ENCODE measurements around the gene MYO1D. TPM values are rescaled to one million over a fixed set of nuclear protein-coding genes. Genes with fewer than 3 reads are reported as not detected.

The MYO1D gene
- total RNA-seq, 1 experiment from 2014 or later = 1.3 TPM

DNA sequence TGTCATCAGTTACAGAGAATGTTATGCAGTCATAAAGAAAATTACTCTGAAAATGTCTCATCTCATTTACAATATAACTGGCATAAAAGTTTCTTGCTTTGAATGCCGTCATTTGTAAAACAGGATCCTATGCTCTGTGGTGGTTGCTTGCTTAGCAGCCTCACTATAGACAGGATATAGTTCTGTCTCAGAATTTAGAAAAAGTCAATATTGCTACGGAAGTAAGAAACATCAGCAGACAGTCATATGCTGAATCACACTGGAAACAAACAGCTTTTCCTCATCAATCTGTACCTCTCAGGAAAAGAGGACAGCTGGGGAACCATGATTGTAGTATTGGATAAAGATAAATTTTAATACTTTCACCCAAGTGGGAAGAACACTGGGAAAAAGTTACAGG is 105.5 kb downstream of the MYO1D start:
- POLR2A ChIA-PET = interaction anchor here (0.6 kb wide), 1 partner anchor 209 kb away, joined by 9 read pairs; no protein-coding TSS in a partner anchor
- intact Hi-C loops (cut with micrococcal nuclease; ENCODE audit: unreplicated experiment) (no loop called here), in situ Hi-C loops (cut with HindIII; ENCODE audit: low pct_unique_long_range_greater_than_20kb, low sequenced_read_pairs) (no loop called here)
- Histone ChIP-seq H3K9me3 (ENCODE audit: control insufficient read depth, insufficient read depth, low read depth, low read length) (no peaks in the 10 kb centered on the region), H3K4me3 (ENCODE audit: low read depth in 2 of 2, low read length in 2 of 2) (no peak overlapping the region), H3K27ac (ENCODE audit: low read length) (no peak overlapping the region), H3K4me1 (ENCODE audit: control insufficient read depth, insufficient read depth, low read length) (0 out of 2 replicates have a peak, but pooled peaks cover 3% of the 10 kb centered on the region), H3K27me3 (ENCODE audit: control insufficient read depth, insufficient read depth, low read length) (peaks cover 22% of the 10 kb centered on the region), H3K36me3 (ENCODE audit: control insufficient read depth, insufficient read depth, low read length) (no peaks in the 10 kb centered on the region)
- no peak for TF ChIP-seq TCF7L2 (IDR thresholded peaks at IDR 0.05; ENCODE audit: low read depth, low read length)
- TF ChIP-seq, protein P1, sequence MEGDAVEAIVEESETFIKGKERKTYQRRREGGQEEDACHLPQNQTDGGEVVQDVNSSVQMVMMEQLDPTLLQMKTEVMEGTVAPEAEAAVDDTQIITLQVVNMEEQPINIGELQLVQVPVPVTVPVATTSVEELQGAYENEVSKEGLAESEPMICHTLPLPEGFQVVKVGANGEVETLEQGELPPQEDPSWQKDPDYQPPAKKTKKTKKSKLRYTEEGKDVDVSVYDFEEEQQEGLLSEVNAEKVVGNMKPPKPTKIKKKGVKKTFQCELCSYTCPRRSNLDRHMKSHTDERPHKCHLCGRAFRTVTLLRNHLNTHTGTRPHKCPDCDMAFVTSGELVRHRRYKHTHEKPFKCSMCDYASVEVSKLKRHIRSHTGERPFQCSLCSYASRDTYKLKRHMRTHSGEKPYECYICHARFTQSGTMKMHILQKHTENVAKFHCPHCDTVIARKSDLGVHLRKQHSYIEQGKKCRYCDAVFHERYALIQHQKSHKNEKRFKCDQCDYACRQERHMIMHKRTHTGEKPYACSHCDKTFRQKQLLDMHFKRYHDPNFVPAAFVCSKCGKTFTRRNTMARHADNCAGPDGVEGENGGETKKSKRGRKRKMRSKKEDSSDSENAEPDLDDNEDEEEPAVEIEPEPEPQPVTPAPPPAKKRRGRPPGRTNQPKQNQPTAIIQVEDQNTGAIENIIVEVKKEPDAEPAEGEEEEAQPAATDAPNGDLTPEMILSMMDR (IDR thresholded peaks at IDR 0.05) = no peak
- CTCF ChIA-PET = interaction anchor here (0.6 kb wide), 1 partner anchor 1553 kb away, joined by 3 read pairs; no protein-coding TSS in a partner anchor
- peak; percentile 33 for DNase-seq (ENCODE audit: low read depth, low spot score)
- no TSS peak for BruUV-seq (replicated peaks)
- ATAC-seq = no peak

DNA sequence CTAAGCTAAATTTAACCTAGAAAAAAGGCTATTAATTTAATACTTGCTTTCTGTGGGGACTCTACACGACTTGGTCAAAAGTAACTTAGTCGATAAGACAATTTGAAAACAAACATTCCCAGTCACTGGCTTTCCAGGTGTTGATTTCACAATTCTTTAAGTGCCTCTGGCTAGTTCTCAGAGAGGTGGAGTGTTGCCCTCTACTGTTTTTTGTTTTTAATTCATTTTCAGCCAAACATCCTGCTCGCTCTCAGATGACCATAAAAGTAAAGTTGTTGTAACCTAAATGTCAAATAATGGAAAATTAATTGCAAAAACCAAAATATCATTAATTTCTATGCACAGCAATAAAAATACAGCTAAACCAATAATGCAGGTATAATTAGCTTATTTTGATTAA is 107.1 kb downstream of the MYO1D start:
- in situ Hi-C loops (cut with HindIII; ENCODE audit: low pct_unique_long_range_greater_than_20kb, low sequenced_read_pairs) (no loop called here), intact Hi-C loops (cut with micrococcal nuclease; ENCODE audit: unreplicated experiment) (no loop called here)
- ChIA-PET CTCF (interaction anchor here (0.7 to 1.4 kb wide), 2 partner anchors 32 to 111 kb away, joined by 3 to 8 read pairs; no protein-coding TSS in a partner anchor), POLR2A (interaction anchor here (0.7 to 1.1 kb wide), 2 partner anchors 220 to 246 kb away, joined by 3 read pairs; no protein-coding TSS in a partner anchor)
- DNase-seq (ENCODE audit: low read depth, low spot score) (no peak), ATAC-seq (no peak)
- H3K27me3 ChIP-seq (ENCODE audit: control insufficient read depth, insufficient read depth, low read length) = peaks cover 22% of the 10 kb centered on the region
- no peaks in the 10 kb centered on the region for H3K36me3 ChIP-seq (ENCODE audit: control insufficient read depth, insufficient read depth, low read length)
- no peaks in the 10 kb centered on the region for H3K9me3 ChIP-seq (ENCODE audit: control insufficient read depth, insufficient read depth, low read depth, low read length)
- no peak overlapping the region for H3K4me3 ChIP-seq (ENCODE audit: low read depth in 2 of 2, low read length in 2 of 2)
- H3K4me1 ChIP-seq (ENCODE audit: control insufficient read depth, insufficient read depth, low read length) = 0 out of 2 replicates have a peak, but pooled peaks cover 3% of the 10 kb centered on the region
- no peak overlapping the region for H3K27ac ChIP-seq (ENCODE audit: low read length)
- TF ChIP-seq, protein P1 (IDR thresholded peaks at IDR 0.05) = peak; percentile 22; the same call in 1 of the 2 replicates
- no peak for TF ChIP-seq TCF7L2 (IDR thresholded peaks at IDR 0.05; ENCODE audit: low read depth, low read length)
- BruUV-seq (replicated peaks) = no TSS peak

DNA sequence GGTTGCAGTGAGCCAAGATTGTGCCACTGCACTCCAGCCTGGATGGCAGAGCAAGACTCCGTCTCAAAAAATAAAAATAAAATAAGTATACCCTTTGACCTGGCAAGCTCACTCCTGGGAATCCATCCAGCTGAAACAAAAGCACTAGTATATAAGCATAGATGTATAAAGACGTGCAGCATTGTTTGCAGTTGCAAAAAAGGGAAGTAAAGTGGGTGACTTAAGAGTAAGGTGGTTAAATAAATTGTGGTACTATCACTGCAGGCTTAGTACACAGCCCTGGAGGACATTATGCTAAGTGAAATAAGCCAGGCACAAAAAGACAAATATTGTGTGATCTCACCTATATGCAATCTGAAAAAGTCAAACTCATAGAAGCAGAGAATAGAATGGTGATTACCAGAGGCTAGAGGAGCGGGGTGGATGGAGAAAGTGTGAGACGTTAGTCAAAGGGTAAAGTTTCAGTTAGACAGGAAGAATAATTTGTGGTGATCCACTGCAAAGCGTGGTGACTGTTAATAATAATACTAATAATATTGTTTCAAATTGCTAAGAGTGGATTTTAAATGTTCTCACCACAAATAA is 113.0 kb downstream of the MYO1D start:
- Histone ChIP-seq H3K4me1 (ENCODE audit: control insufficient read depth, insufficient read depth, low read length) (no peaks in the 10 kb centered on the region), H3K27ac (ENCODE audit: low read length) (no peak overlapping the region), H3K27me3 (ENCODE audit: control insufficient read depth, insufficient read depth, low read length) (peaks cover 3% of the 10 kb centered on the region), H3K4me3 (ENCODE audit: low read depth in 2 of 2, low read length in 2 of 2) (no peak overlapping the region), H3K36me3 (ENCODE audit: control insufficient read depth, insufficient read depth, low read length) (no peaks in the 10 kb centered on the region), H3K9me3 (ENCODE audit: control insufficient read depth, insufficient read depth, low read depth, low read length) (no peaks in the 10 kb centered on the region)
- no peak for ATAC-seq
- POLR2A ChIA-PET = no interaction called here
- no peak for DNase-seq (ENCODE audit: low read depth, low spot score)
- CTCF ChIA-PET = no interaction called here
- TF ChIP-seq POLR2AphosphoS5 (IDR thresholded peaks at IDR 0.05; ENCODE audit: low read depth, low read length) (no peak), SIN3A (IDR thresholded peaks at IDR 0.05; ENCODE audit: borderline replicate concordance, insufficient read depth, low read depth, low read length) (no peak), TCF7L2 (IDR thresholded peaks at IDR 0.05; ENCODE audit: low read depth, low read length) (no peak)
- TF ChIP-seq, protein P2, sequence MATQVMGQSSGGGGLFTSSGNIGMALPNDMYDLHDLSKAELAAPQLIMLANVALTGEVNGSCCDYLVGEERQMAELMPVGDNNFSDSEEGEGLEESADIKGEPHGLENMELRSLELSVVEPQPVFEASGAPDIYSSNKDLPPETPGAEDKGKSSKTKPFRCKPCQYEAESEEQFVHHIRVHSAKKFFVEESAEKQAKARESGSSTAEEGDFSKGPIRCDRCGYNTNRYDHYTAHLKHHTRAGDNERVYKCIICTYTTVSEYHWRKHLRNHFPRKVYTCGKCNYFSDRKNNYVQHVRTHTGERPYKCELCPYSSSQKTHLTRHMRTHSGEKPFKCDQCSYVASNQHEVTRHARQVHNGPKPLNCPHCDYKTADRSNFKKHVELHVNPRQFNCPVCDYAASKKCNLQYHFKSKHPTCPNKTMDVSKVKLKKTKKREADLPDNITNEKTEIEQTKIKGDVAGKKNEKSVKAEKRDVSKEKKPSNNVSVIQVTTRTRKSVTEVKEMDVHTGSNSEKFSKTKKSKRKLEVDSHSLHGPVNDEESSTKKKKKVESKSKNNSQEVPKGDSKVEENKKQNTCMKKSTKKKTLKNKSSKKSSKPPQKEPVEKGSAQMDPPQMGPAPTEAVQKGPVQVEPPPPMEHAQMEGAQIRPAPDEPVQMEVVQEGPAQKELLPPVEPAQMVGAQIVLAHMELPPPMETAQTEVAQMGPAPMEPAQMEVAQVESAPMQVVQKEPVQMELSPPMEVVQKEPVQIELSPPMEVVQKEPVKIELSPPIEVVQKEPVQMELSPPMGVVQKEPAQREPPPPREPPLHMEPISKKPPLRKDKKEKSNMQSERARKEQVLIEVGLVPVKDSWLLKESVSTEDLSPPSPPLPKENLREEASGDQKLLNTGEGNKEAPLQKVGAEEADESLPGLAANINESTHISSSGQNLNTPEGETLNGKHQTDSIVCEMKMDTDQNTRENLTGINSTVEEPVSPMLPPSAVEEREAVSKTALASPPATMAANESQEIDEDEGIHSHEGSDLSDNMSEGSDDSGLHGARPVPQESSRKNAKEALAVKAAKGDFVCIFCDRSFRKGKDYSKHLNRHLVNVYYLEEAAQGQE (IDR thresholded peaks at IDR 0.05; ENCODE audit: insufficient read depth in 1 of 2, low read depth in 2 of 2, low read length in 1 of 2) = no peak
- TF ChIP-seq, protein P1 (IDR thresholded peaks at IDR 0.05) = no peak
- intact Hi-C loops (cut with micrococcal nuclease; ENCODE audit: unreplicated experiment) = no loop called here
- in situ Hi-C loops (cut with HindIII; ENCODE audit: low pct_unique_long_range_greater_than_20kb, low sequenced_read_pairs) = no loop called here
- BruUV-seq (replicated peaks) = no TSS peak

All from Panc1 (cell line).